ENCODE measurements around the gene LRRC28.

GRCh38 chr15:99279290-99279689 is 28.0 kb downstream of the LRRC28 start:
- no peak for TF ChIP-seq ARID3B (CRISPR knock-in tag; IDR thresholded peaks at IDR 0.05; ENCODE audit: borderline replicate concordance)
- TF ChIP-seq MLX (CRISPR knock-in tag; conservative IDR thresholded peaks at IDR 0.05), result no peak
- TF ChIP-seq ZC3H11A (IDR thresholded peaks at IDR 0.05; ENCODE audit: low read depth, low read length), result no peak
- TF ChIP-seq CTCF (IDR thresholded peaks at IDR 0.05 in 2 of 3, conservative IDR thresholded peaks at IDR 0.05 in 1 of 3; ENCODE audit: insufficient read depth in 2 of 3, low read depth in 1 of 3, low read length in 3 of 3), result no peak

Data from K562 (cell line).